AG09309 (cell line): ENCODE data around the gene HES6.

Experiments
- DNase-seq: peaks from one replicate; pipeline ENCODE4 v3.0.0-alpha.2; 2010; ENCODE audit warnings: low read depth
- H3K4me3 ChIP-seq: 2 replicates; pipeline ENCODE4 v1.5.1; 2011; ENCODE audit warnings: mild to moderate bottlenecking, low read depth, low read length, moderate library complexity; ENCODE audit not compliant: control insufficient read depth
- TF ChIP-seq, protein P1 (sequence below): IDR thresholded peaks from 2 replicates; pipeline ENCODE4 v1.5.1; 2011; ENCODE audit warnings: mild to moderate bottlenecking, low read depth, low read length, inconsistent platforms; ENCODE audit not compliant: insufficient read depth, control insufficient read depth; ENCODE audit errors: missing control alignments

HES6 gene

DNA sequence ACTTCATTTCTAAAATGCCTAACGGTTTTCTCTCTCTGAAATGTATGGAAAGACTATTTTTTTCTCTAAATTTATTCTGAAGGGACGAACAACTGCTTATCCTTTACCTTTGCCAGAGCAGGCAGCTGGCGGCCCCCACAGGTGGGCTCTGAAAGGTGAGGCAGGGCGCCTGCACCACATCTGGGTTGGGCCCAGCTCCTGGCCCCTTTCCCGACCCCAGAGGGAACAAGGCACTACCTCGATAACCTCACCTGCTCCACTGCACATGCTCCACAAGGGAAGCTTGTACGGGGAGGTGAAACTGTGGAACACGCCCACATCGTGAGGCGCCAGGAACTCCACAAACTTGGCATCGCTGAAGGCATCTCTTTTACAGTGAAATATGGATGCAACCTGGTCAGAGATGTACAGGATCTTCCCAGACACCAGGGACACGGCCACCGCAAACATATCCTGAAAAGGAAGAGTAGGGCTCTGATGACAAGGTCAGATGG lies 31.3 kb upstream of the HES6 start:
- no peak overlapping the region for H3K4me3 ChIP-seq
- DNase-seq, result no peak
- TF ChIP-seq, protein P1, sequence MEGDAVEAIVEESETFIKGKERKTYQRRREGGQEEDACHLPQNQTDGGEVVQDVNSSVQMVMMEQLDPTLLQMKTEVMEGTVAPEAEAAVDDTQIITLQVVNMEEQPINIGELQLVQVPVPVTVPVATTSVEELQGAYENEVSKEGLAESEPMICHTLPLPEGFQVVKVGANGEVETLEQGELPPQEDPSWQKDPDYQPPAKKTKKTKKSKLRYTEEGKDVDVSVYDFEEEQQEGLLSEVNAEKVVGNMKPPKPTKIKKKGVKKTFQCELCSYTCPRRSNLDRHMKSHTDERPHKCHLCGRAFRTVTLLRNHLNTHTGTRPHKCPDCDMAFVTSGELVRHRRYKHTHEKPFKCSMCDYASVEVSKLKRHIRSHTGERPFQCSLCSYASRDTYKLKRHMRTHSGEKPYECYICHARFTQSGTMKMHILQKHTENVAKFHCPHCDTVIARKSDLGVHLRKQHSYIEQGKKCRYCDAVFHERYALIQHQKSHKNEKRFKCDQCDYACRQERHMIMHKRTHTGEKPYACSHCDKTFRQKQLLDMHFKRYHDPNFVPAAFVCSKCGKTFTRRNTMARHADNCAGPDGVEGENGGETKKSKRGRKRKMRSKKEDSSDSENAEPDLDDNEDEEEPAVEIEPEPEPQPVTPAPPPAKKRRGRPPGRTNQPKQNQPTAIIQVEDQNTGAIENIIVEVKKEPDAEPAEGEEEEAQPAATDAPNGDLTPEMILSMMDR, result no peak

DNA sequence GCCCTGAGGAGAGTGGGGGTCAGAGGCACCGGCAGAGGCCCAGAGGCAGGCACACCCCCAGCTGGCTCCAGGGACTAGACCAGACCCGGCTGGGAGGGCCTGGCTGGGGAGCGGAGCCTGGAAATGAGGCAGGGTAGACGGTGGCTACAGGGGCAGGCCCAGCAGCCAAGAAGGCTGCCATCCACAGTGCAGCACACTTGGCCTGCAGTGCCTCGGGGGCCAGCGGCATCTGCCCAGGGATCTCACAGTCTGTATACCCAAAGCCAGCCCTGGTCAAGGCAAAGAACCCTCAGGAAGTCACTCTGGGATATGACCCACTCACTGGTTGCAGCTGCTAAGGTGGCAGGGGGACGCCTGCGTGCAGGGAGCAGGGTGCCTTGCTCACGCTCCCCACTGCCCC lies 30.8 kb upstream of the HES6 start:
- TF ChIP-seq, protein P1, result no peak
- DNase-seq, result no peak

DNA sequence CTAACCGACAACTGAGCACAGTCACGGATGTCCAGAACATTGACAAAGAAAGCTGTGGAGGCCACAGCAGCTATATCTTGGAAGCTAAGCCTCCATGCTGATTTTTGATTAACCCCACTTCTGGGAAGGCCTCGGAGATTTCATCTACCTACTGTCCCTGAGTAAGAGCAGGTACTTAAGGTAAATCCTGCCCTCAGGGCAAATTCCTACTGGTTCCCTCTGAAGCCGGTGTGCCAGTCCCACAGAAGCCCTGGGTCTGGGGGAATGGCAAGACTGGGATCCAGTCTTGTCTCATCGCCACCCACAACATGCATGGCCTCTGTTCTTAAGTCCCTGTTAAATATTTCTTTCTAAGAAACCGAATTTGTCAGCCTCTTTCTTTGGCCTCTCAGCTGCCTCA lies 29.9 kb upstream of the HES6 start:
- TF ChIP-seq, protein P1, result no peak
- H3K4me3 ChIP-seq, result no peak overlapping the region
- no peak for DNase-seq

More for the DNA sequence above, 30.8 kb upstream of the HES6 start:
- no peak overlapping the region for H3K4me3 ChIP-seq

DNA sequence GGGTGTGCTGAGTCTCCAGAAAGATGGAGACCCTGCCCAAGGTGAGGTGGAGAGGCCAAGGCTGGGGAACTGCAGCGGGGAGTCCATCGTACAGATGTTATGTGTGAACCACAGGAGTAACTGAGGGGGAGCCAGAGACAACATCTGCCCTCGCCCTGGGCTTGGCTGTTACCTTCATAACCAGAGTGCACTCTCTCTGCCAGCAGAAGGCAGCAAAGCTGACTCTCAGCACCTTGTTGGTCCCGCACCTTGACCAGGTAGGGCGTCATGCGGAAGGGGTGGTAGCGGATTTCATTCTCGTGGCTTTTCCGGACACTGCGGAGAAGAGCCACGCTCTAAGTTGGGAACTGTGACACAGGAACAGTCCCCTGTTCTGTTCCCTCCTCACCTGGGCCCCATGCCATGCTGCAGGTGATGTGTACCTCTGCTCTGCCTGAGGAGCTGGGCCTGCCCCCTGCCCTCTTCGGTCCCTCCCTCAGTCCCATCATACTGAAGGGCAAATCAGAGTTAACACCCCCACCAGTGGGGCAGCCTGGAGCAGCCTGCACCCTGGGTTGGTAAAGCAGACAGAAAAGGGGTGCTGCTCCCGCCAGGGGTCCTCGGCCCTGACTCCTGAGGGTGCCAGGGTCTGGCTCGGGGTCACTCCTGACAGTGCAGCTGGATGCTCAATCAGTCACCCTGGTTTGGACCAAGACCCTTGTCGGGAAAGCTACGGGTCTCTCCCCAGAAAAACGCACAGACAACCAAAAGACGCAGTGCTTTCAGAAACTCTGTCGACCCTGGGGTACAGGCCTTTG lies 28.2 kb upstream of the HES6 start:
- TF ChIP-seq, protein P1, result no peak
- no peak overlapping the region for H3K4me3 ChIP-seq
- DNase-seq, result no peak

DNA sequence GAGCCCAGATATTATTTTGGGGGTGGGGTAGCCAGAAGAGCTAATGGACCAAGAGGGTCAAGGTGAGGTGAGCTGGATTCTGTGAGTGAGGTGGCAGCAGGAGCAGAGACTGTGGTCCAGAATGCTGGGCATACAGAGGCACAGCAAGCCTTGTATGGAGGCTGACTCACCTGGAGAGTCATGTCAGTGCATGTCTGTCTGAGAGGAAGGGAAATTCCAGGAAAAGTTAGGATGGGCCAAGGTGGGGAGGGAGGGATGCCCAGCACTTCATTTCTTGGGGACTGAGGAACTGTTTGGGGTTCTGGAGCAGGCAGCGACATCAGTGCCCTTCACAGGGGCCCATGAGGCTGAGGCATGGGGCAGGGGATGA lies 27.5 kb upstream of the HES6 start:
- H3K4me3 ChIP-seq, result no peak overlapping the region
- no peak for DNase-seq
- TF ChIP-seq, protein P1, result no peak

DNA sequence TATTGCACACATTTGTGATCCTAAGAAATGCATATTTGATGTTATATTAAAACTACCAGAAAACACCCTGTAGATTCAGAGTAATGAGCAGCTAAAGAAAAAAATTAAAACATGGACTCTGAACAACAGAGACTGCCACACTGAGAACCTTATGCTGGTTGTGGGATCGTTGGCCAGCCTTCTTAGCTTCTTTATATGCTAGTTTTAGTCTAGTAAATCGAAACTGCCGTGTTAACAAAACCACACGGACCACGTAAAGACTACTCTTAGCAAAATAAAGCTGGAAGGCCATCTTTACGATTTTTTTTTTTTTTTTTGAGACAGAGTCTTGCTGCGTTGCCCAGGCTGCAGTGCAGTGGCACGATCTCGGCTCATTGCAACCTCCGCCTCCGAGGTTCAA lies 25.8 kb upstream of the HES6 start:
- H3K4me3 ChIP-seq, result no peak overlapping the region
- DNase-seq, result no peak
- TF ChIP-seq, protein P1, result no peak

DNA sequence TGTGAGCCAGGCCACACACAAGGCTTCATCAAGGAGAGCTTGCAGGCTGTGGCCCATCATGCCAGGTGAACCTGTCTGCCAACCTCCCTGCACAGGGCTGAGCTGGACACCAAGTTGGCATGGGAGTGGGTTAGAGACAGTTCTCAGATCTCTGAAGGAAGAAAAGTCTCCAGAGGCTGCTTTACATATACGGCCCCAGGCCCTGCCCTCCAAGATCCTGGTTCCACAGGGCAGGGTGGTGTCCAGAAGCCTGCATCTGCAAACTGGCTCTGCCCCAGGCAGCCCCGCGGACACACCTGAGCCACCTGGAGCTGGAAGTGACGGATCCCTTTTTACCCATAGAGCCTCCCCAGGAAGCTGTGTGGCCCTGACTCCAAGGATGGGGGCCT lies 24.2 kb upstream of the HES6 start:
- no peak overlapping the region for H3K4me3 ChIP-seq
- TF ChIP-seq, protein P1, result no peak
- no peak for DNase-seq
